ENCODE data around the gene CTDP1.
A peak's percentile ranks its signal among the peaks of the same experiment; 100 is the strongest.
"Not testable (repeated sequence)": the region's sequence is repeated elsewhere in the genome, so short reads cannot be mapped to it uniquely, and the experiment has no call there.

The CTDP1 gene

GRCh38 chr18:79681484-79682387, 2.1 kb downstream of the CTDP1 start:
- DNase-seq (ENCODE audit: low spot score), result peak; percentile 51

DNA sequence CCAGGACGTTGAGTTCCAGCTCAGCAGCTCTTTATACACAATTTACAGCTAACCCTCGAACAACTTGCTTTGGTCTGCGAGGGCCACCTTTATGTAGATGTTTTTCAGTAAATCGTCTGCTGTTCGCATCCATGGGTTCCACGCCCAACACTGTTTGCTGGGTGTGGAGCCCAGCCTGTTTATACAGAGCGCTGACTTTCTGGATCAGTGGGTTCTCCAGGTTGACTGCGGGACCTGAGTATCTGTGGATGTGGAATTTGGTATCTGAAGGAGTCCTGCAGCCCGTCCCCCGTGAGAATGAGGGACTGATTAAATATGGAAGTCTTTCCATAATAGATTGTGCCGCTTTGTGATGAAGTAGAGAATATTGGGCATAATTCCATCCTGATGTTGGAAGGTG, 2.9 kb downstream of the CTDP1 start:
- DNase-seq (ENCODE audit: low spot score), result no peak

DNA sequence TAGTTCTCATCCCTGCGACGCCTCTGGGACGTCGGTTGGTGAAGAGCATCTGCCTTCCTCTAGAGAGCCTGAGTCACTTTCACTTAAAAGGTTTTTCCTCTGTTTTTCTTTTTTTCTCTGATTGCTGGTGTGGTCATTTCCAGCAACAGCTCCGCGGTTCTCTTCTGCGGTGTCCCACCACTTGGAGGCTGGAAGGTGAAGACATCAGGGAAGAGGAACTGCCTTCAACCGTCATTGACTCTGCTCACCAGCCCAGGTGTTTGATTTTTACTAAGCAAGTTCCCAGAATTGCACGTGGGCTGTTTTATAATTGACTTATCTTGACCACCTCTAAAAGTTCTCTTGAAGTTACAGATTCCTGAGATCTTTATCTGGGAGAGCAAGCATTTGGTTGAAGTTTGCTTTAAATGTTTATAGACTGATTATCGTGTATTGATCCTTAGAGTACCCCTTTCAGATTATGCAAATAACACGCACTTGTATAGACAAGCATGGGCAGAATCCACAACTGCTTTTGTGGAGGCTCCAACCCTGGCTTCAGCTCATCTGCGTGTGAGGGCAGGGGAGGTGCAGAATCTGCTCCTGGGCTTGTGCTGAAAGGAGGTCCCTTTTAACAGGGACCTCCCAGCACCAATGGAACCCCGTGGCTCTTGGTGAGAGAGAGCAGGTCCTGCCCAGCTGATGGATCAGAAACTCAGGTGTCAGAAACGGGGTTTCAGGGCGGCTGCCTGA, 3.5 kb downstream of the CTDP1 start:
- no peak for DNase-seq (ENCODE audit: low spot score)

- no peak for DNase-seq (ENCODE audit: low spot score)
These were observed 4.2 kb downstream of the CTDP1 start for GRCh38 chr18:79683626-79684282.

- peak; percentile 9 for DNase-seq (ENCODE audit: low spot score)
These were observed 4.7 kb downstream of the CTDP1 start for GRCh38 chr18:79684283-79684631.

DNA sequence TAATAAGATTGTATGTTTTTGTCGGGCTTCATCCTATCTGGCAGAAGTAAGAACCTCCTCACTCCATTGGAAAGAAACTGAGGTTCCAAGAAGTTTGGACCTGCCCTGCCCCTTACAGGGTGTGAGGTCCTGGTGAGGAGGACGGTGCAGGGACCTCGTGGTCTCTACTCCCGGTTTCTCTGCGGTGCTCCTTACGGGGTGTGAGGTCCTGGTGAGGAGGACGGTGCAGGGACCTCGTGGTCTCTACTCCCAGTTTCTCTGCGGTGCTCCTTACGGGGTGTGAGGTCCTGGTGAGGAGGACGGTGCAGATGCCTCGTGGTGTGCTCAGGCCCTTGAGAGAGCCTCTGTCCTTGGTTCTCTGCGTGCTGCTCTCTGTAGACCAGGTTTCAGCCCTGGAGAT, 5.2 kb downstream of the CTDP1 start:
- DNase-seq (ENCODE audit: low spot score), result no peak

DNA sequence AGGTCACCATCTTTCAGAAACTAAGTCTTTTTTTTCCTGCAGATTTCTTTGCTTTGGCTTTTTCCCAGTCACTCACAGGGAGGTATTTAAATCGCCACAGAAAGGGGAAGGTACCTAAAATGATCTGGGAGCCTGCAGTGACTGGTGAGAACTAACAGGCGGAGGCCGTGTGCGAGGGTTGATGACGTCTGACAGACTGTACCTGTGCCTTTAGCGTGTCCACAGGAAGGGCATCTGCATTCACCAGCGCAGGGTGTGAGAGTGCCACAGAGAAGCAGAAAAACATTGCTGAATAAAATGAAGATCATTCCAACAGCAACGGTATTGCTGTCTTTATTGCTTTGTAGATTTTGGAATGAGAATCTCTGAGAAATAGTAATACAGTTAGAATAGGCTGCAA, 5.7 kb downstream of the CTDP1 start:
- no peak for DNase-seq (ENCODE audit: low spot score)

GRCh38 chr18:79685971-79686370, 6.4 kb downstream of the CTDP1 start:
- no peak for DNase-seq (ENCODE audit: low spot score)

DNA sequence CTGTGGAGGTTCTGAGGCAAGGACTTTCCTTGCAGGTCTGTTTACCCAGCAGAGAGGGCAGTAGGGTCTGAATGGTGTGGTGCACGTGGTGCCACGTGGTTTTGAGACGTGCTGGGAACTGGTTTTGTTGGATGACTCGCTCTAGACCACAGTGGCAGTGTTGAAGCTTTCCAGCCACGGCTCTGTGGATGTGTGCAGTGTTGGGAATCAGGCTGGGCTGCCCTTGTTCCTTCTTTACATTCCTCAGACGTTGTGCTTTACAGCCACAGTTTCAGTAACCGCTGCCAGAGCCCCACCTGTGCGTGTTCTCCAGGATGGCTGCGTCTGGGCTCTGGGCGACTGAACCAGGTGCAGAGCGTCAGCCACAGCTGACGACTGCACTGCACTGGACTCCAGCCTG, 8.2 kb downstream of the CTDP1 start:
- DNase-seq (ENCODE audit: low spot score), result no peak

GRCh38 chr18:79690071-79690470, 10.5 kb downstream of the CTDP1 start:
- DNase-seq (ENCODE audit: low spot score), result no peak

GRCh38 chr18:79690586-79691482, 11.2 kb downstream of the CTDP1 start:
- DNase-seq (ENCODE audit: low spot score), result no peak

DNA sequence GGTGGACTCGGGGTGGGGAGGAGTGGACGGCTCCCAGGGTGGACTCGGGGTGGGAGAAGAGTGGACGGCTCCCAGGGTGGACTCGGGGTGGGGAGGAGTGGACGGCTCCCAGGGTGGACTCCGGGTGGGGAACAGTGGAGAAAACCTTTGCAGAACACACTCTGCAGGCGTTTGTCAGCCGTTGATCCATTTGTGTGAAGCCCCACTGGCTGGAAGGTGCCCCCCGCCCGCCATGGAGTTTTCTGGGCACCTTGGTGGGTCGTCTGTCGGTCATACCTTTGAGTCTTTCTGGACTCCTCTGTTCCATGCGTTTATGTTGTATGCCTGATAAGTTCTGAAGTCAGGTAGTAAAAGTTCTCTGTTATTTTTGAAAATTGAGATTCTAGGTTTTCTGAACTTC, 12.5 kb downstream of the CTDP1 start:
- no peak for DNase-seq (ENCODE audit: low spot score)

DNA sequence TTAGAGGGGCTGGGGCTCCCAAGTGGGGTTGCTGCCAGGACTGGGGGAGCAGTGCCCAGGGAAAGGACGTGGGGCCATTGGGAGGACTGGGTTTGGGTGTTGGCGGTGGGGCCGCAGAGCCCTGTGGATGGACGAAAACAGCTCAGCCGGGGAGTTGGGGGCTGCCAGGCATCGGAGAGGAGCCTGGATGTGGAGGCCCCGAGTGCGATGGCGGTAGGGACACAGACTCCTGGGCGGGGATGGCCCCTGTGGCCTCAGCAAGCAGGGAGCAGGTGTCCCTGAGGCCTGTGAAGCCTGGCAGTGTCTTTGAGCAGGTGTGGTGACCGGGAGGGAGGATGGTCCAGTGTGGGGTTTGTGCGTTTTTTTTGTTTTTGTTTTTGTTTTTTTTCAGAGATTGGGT, 13.3 kb downstream of the CTDP1 start:
- DNase-seq (ENCODE audit: low spot score), result no peak

- DNase-seq (ENCODE audit: low spot score), result no peak
These were observed 14.1 kb downstream of the CTDP1 start for GRCh38 chr18:79693561-79694205.

DNA sequence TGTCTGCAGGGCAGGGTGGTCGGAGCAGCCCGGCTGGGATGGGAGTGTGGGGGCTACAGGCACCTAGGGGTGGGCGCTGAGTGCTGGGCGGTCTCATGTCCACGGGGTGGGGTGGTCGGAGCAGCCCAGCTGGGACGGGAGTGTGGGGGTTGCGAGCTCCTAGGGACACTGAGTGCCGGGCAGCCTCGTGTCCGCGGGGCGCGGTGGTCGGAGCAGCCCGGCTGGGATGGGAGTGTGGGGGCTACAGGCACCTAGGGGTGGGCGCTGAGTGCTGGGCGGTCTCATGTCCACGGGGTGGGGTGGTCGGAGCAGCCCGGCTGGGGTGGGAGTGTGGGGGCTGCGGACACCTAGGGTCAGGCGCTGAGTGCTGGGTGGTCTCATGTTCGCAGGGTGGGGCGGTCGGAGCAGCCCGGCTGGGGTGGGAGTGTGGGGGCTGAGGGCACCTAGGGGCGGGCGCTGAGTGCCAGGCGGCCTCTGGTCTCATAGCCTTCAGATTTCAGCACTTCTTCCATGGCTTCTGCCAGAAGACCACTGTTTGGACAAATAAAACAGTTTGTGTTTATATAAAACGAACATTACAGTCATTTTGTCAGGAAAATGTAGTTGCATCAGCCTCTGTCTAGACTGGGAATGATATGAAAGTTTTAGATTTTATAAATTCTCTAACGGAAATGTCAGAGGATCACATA, 14.7 kb downstream of the CTDP1 start:
- not testable (repeated sequence) for DNase-seq (ENCODE audit: low spot score)

DNA sequence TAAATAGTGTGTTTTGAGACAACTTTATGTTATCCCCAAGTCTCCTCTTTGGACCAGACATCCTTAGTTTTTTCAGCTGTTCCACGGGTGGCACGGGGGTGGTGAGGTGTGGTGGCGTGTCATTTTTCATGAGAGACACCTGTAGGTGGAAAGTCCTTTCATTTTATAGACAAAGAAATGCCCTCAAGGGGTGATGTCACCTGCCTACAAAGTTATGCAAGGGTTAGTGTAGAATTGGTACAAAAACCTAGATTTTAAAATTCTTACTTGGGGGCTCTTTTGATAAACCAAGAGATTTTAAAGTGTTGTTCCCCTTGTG, 15.3 kb downstream of the CTDP1 start:
- no peak for DNase-seq (ENCODE audit: low spot score)

DNA sequence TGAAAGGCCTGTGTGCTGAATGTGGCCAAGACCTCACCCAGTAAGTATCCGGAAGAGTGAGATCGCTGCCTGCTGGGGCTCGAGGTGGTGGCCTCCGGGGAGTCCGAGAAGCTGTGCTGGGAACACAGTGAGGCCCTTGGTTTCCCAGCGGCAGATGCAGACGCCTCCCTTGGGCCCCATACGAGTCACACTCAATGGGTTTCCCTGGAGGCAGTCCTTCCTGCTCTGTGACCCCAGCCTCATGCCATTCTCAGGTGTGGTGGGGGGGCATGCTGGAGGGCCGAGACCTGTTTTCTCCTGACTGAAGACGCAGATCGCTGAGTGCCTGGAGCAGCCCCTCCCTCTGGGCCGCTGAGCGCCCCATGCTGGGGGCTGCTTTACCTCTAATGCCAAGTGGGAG, 15.7 kb downstream of the CTDP1 start:
- DNase-seq (ENCODE audit: low spot score), result no peak

GRCh38 chr18:79695856-79696850, 16.6 kb downstream of the CTDP1 start:
- no peak for DNase-seq (ENCODE audit: low spot score)

- DNase-seq (ENCODE audit: low spot score), result no peak
These were observed 17.6 kb downstream of the CTDP1 start for GRCh38 chr18:79697178-79697577.

DNA sequence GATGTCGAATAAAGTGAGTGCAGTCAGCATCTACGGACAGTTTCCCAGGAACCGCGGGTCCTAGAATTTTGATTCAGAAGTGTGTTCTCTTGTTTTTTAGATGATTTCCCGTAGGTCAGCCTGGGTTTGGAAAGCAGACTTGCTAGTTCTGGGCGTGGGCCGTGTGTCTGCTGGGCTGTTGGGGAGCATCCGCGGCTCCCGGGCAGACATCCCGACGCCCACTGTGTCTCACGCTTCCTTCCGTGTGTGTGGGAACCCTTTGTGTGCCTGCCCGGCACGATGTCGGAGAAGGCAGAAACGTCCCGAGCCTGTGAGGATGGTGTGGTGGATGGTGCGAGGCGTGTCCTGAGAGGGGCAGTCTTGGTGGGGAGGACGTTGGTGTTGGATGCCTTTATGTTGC, 18.4 kb downstream of the CTDP1 start:
- DNase-seq (ENCODE audit: low spot score), result no peak
